ENCODE measurements around the gene STKLD1. TPM values are rescaled to one million over a fixed set of nuclear protein-coding genes. Genes with fewer than 3 reads are reported as not detected.

STKLD1 gene
- total RNA-seq, 2 donors from 2014 or later = 0.95 TPM; not detected in 1

DNA sequence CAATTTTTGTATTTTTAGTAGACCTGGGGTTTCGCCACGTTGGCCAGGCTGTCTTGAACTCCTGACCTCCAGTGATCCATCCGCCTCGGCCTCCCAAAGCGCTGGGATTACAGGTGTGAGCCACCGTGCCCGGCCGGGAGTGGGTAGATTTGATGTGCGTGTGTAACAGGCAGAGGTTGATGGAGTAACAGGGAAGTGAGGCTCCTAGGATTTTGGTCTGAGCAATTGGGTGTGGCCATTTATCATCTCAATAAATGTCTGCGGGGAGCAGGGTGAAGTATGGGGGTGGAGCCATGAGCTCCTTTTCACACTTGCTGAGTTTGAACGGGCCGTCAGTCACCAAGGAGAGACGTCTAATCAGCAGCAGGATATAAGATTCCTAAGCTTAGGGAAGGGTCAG lies 42.8 kb downstream of the STKLD1 start:
- DNase-seq = peak; percentile 29
- Mint-ChIP-seq H3K9me3 (peaks cover 15% of the 10 kb centered on the region), H3K27ac (no peak overlapping the region), H3K36me3 (ENCODE audit: low read depth) (peaks cover 20% of the 10 kb centered on the region), H3K4me1 (peaks cover 15% of the 10 kb centered on the region), H3K27me3 (ENCODE audit: insufficient read depth) (no peaks in the 10 kb centered on the region), H3K4me3 (peak overlapping the region; percentile 87)
- H3K27me3 ChIP-seq (ENCODE audit: control insufficient read depth, insufficient read depth, low read length, poor library complexity, severe bottlenecking) = no peaks in the 10 kb centered on the region
- peak overlapping the region; percentile 97 for H3K4me3 ChIP-seq (ENCODE audit: low read length)
- peaks cover 2% of the 10 kb centered on the region for H3K4me1 ChIP-seq (ENCODE audit: control insufficient read depth, insufficient read depth, low read length)
- H3K9me3 ChIP-seq (ENCODE audit: control insufficient read depth, low read length) = peaks cover 9% of the 10 kb centered on the region
- WGBS, 2 experiments (ENCODE audit: insufficient coverage in 1 of 2, insufficient read length in 1 of 2) = 59 to 71% methylated on average over 11 to 13 of the region's 13 CpGs
- H3K9ac ChIP-seq (ENCODE audit: extremely low read depth, low read length, poor library complexity, severe bottlenecking) = no peak overlapping the region
- H3K36me3 ChIP-seq (ENCODE audit: control insufficient read depth, insufficient read depth, low read length) = peaks cover 14% of the 10 kb centered on the region
- TF ChIP-seq, protein P1, sequence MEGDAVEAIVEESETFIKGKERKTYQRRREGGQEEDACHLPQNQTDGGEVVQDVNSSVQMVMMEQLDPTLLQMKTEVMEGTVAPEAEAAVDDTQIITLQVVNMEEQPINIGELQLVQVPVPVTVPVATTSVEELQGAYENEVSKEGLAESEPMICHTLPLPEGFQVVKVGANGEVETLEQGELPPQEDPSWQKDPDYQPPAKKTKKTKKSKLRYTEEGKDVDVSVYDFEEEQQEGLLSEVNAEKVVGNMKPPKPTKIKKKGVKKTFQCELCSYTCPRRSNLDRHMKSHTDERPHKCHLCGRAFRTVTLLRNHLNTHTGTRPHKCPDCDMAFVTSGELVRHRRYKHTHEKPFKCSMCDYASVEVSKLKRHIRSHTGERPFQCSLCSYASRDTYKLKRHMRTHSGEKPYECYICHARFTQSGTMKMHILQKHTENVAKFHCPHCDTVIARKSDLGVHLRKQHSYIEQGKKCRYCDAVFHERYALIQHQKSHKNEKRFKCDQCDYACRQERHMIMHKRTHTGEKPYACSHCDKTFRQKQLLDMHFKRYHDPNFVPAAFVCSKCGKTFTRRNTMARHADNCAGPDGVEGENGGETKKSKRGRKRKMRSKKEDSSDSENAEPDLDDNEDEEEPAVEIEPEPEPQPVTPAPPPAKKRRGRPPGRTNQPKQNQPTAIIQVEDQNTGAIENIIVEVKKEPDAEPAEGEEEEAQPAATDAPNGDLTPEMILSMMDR (conservative IDR thresholded peaks at IDR 0.05) = no peak
- H3K27ac ChIP-seq (ENCODE audit: low read depth, low read length) = no peak overlapping the region

DNA sequence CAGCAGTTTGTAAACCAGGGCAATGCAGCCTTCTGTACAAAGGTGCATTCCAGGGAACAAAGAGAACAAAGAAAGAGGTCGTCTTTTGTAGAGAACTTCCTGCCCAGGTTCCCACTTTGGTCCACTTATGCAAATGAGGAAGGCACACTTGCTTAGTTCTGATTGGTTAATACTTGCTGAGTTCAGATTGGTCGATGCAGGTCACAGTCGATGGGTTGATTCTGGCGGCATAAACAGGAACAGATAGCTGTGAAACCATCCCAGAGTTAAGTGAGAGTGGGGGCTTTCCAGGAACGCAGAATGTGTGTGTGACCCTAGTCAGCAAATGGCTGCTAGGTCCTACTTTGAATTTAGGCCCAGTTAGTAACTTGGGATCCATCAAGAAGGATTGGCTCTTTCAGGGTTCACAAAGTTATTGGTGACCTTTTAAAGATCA lies 44.2 kb downstream of the STKLD1 start:
- Mint-ChIP-seq H3K4me1 (peaks cover 15% of the 10 kb centered on the region), H3K36me3 (ENCODE audit: low read depth) (peaks cover 7% of the 10 kb centered on the region), H3K27ac (no peak overlapping the region), H3K4me3 (no peak overlapping the region), H3K9me3 (peaks cover 15% of the 10 kb centered on the region), H3K27me3 (ENCODE audit: insufficient read depth) (no peaks in the 10 kb centered on the region)
- H3K27me3 ChIP-seq (ENCODE audit: control insufficient read depth, insufficient read depth, low read length, poor library complexity, severe bottlenecking) = no peaks in the 10 kb centered on the region
- no peak overlapping the region for H3K9ac ChIP-seq (ENCODE audit: extremely low read depth, low read length, poor library complexity, severe bottlenecking)
- peaks cover 7% of the 10 kb centered on the region for H3K36me3 ChIP-seq (ENCODE audit: control insufficient read depth, insufficient read depth, low read length)
- no peak overlapping the region for H3K27ac ChIP-seq (ENCODE audit: low read depth, low read length)
- H3K4me1 ChIP-seq (ENCODE audit: control insufficient read depth, insufficient read depth, low read length) = peaks cover 2% of the 10 kb centered on the region
- peak; percentile 31 for DNase-seq
- H3K4me3 ChIP-seq (ENCODE audit: low read length) = no peak overlapping the region
- TF ChIP-seq, protein P1 (conservative IDR thresholded peaks at IDR 0.05) = no peak
- H3K9me3 ChIP-seq (ENCODE audit: control insufficient read depth, low read length) = peaks cover 9% of the 10 kb centered on the region
- 85 to 90% methylated on average over 5 of the region's 5 CpGs for WGBS, 2 experiments (ENCODE audit: insufficient coverage in 1 of 2, insufficient read length in 1 of 2)

DNA sequence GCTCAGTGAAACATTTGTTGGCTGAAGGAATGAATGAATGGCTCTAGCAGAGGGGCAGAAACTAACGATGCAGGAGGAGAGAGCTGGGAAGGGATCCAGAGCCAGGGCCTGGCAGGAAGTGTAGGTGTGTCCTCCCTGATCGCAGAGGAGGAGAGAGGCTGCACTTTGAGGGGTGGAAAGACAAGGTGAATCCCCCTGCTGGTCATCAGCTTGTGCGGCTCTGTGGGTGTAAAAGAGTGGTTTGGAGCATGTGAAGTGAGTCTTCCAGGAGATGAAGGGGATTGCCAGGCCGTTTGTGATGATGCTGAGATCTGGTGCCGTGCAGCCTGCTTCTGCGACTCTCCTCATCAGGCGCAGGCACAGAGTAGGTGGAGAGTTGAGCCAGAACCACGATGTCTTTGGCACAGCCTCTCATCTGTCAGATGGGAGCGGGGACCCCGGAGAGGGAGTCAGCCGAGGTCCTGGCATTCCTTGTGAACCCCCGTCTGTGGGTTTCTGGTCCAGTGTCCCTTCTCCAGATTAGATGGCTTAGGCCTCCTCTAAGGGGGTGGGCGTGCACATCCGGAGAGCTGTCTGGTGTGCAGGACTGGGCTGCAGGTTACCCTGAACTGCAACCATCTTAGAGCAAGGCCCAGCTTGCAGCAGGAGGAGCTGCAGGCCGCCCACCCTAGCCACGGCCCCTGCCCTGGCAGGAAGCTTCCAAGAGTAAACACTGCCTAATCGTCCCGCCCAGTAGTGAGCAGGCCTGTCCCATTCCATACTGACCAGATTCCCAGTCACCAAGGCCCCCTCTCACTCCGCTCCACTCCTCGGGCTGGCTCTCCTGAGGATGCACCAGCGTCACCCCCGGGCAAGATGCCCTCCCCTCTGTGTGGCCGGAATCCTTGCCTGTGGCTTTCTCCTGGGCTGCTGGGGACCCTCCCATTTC lies 45.7 kb downstream of the STKLD1 start, which contains the start of gene ADAMTS13:
TSS of gene ADAMTS13 (plus strand) at position 753 of the 928 bp plus-strand sequence. CDS start at position 830, 77 bp downstream.
- Histone ChIP-seq H3K9ac (ENCODE audit: extremely low read depth, low read length, poor library complexity, severe bottlenecking) (no peak within 1 kb of the TSS), H3K4me1 (ENCODE audit: control insufficient read depth, insufficient read depth, low read length) (no peaks in the 10 kb centered on the region), H3K4me3 (ENCODE audit: low read length) (no peak within 1 kb of the TSS), H3K36me3 (ENCODE audit: control insufficient read depth, insufficient read depth, low read length) (no peaks in the 10 kb centered on the region), H3K27ac (ENCODE audit: low read depth, low read length) (no peak within 1 kb of the TSS), H3K9me3 (ENCODE audit: control insufficient read depth, low read length) (peaks cover 9% of the 10 kb centered on the region), H3K27me3 (ENCODE audit: control insufficient read depth, insufficient read depth, low read length, poor library complexity, severe bottlenecking) (no peaks in the 10 kb centered on the region)
- Mint-ChIP-seq H3K27ac (peak within 1 kb of the TSS; percentile 36), H3K9me3 (peaks cover 15% of the 10 kb centered on the region), H3K27me3 (ENCODE audit: insufficient read depth) (peaks cover 2% of the 10 kb centered on the region), H3K36me3 (ENCODE audit: low read depth) (peaks cover 3% of the 10 kb centered on the region), H3K4me1 (peaks cover 9% of the 10 kb centered on the region), H3K4me3 (no peak within 1 kb of the TSS)
- 82 to 83% methylated on average over 19 to 23 of the region's 23 CpGs for WGBS, 2 experiments (ENCODE audit: insufficient coverage in 1 of 2, insufficient read length in 1 of 2)
- TF ChIP-seq, protein P1 (conservative IDR thresholded peaks at IDR 0.05) = peak; percentile 71
- peak; percentile 86 for DNase-seq
